HL-60 (cell line): ENCODE results near the gene JMJD4.
A peak's percentile ranks its signal among the peaks of the same experiment; 100 is the strongest.

Source experiments
- POLR2AphosphoS5 ChIP-seq: IDR thresholded peaks from 2 replicates; pipeline ENCODE4 v1.6.1; 2012; ENCODE audit warnings: low read depth
- TF ChIP-seq, protein P1 (sequence below): IDR thresholded peaks from one replicate; pipeline ENCODE4 v1.5.1; 2011; ENCODE audit warnings: low read length, control low read depth, inconsistent platforms; ENCODE audit not compliant: insufficient read depth

DNA sequence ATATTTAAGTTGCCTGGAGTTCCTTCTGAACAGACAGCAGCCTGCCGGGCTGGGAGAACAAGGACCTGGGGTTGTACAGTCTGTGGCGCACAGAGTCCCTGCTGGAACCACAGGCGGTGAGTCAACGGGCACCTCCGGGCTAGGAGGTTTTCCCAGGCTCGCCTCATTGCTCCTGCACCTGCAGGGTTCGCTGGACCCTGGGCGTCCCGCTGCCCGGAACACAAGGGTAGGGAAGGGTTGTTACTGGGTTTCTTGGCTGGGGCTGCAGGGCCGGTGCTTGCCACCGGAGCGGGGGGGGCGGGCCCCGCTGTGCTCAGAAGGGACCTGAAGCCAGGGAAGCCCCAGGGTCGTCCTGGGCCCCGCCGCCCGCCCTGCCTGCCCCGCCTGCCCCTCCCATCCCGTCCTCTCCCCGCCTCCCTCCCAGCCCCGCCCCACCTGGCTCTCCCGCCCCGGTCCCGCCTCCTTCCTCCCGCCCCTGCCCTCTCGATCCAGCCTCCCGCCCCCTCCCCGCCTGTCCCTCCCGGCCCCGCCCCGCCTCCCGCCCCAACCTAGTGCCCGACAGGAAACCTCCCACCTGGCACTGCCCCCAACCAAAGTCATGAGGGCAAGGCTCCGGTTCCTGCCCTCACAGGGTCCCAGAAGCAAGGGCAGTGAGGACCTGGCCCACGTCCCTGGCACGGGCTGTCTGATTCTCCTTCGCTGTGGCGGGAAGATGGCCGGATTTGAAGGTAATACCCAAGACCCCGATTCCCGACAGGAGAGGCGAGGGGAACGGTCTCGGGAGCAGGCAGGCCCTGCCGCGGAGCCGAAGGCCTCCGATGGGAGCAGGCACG is 6.8 kb downstream of the JMJD4 start:
- TF ChIP-seq, protein P1, sequence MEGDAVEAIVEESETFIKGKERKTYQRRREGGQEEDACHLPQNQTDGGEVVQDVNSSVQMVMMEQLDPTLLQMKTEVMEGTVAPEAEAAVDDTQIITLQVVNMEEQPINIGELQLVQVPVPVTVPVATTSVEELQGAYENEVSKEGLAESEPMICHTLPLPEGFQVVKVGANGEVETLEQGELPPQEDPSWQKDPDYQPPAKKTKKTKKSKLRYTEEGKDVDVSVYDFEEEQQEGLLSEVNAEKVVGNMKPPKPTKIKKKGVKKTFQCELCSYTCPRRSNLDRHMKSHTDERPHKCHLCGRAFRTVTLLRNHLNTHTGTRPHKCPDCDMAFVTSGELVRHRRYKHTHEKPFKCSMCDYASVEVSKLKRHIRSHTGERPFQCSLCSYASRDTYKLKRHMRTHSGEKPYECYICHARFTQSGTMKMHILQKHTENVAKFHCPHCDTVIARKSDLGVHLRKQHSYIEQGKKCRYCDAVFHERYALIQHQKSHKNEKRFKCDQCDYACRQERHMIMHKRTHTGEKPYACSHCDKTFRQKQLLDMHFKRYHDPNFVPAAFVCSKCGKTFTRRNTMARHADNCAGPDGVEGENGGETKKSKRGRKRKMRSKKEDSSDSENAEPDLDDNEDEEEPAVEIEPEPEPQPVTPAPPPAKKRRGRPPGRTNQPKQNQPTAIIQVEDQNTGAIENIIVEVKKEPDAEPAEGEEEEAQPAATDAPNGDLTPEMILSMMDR = no peak
- peak; percentile 69 for TF ChIP-seq POLR2AphosphoS5
